ENCODE data around the gene NDEL1.

DNA sequence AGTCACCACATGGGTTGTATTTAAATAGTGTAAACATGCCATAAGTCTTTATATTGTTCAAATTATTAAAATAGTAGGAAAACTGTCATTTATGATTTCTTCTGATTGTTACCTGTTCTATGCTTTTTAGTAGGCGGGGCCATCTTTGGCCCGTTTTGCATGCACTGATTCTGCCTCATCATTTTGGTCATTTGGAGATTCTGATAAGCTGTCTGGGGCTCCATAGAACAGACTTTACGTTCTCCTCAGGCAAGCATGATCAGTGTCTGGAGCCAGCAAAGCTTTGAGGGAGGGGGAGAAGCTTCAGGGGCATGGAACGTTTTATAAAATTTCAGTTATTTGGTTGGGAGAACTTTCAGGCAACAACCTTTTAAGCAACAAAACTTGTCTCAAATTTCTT lies 8.8 kb downstream of the NDEL1 start:
- TF ChIP-seq EP300 (IDR thresholded peaks at IDR 0.05; ENCODE audit: borderline replicate concordance): no peak
- TF ChIP-seq, protein P1, sequence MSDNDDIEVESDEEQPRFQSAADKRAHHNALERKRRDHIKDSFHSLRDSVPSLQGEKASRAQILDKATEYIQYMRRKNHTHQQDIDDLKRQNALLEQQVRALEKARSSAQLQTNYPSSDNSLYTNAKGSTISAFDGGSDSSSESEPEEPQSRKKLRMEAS (IDR thresholded peaks at IDR 0.05): no peak
- no peak for TF ChIP-seq RAD21 (IDR thresholded peaks at IDR 0.05; ENCODE audit: low read depth)
- no peak for TF ChIP-seq NFIC (IDR thresholded peaks at IDR 0.05)
- TF ChIP-seq TAF1 (IDR thresholded peaks at IDR 0.05; ENCODE audit: low read depth): no peak
- TF ChIP-seq TEAD4 (IDR thresholded peaks at IDR 0.05): no peak
- TF ChIP-seq, protein P2, sequence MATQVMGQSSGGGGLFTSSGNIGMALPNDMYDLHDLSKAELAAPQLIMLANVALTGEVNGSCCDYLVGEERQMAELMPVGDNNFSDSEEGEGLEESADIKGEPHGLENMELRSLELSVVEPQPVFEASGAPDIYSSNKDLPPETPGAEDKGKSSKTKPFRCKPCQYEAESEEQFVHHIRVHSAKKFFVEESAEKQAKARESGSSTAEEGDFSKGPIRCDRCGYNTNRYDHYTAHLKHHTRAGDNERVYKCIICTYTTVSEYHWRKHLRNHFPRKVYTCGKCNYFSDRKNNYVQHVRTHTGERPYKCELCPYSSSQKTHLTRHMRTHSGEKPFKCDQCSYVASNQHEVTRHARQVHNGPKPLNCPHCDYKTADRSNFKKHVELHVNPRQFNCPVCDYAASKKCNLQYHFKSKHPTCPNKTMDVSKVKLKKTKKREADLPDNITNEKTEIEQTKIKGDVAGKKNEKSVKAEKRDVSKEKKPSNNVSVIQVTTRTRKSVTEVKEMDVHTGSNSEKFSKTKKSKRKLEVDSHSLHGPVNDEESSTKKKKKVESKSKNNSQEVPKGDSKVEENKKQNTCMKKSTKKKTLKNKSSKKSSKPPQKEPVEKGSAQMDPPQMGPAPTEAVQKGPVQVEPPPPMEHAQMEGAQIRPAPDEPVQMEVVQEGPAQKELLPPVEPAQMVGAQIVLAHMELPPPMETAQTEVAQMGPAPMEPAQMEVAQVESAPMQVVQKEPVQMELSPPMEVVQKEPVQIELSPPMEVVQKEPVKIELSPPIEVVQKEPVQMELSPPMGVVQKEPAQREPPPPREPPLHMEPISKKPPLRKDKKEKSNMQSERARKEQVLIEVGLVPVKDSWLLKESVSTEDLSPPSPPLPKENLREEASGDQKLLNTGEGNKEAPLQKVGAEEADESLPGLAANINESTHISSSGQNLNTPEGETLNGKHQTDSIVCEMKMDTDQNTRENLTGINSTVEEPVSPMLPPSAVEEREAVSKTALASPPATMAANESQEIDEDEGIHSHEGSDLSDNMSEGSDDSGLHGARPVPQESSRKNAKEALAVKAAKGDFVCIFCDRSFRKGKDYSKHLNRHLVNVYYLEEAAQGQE (IDR thresholded peaks at IDR 0.05; ENCODE audit: low read depth): no peak
- no peak for TF ChIP-seq TCF12 (IDR thresholded peaks at IDR 0.05; ENCODE audit: low read depth)
- TF ChIP-seq, protein P3, sequence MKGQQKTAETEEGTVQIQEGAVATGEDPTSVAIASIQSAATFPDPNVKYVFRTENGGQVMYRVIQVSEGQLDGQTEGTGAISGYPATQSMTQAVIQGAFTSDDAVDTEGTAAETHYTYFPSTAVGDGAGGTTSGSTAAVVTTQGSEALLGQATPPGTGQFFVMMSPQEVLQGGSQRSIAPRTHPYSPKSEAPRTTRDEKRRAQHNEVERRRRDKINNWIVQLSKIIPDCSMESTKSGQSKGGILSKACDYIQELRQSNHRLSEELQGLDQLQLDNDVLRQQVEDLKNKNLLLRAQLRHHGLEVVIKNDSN (IDR thresholded peaks at IDR 0.05): no peak
- TF ChIP-seq FOXM1 (IDR thresholded peaks at IDR 0.05; ENCODE audit: borderline replicate concordance, low read depth): no peak
- TF ChIP-seq YY1 (IDR thresholded peaks at IDR 0.05; ENCODE audit: low read depth): no peak
- TF ChIP-seq CREB1 (IDR thresholded peaks at IDR 0.05; ENCODE audit: low read depth): no peak
- TF ChIP-seq CEBPB (IDR thresholded peaks at IDR 0.05): no peak
- no peak for TF ChIP-seq EGR1 (IDR thresholded peaks at IDR 0.05)

Data from Ishikawa (cell line).